ENCODE data around the gene SMIM7. TPM values are rescaled to one million over a fixed set of nuclear protein-coding genes. Genes with fewer than 3 reads are reported as not detected.

Gene SMIM7
- total RNA-seq, 1 experiment from 2014 or later, result 107 TPM

DNA sequence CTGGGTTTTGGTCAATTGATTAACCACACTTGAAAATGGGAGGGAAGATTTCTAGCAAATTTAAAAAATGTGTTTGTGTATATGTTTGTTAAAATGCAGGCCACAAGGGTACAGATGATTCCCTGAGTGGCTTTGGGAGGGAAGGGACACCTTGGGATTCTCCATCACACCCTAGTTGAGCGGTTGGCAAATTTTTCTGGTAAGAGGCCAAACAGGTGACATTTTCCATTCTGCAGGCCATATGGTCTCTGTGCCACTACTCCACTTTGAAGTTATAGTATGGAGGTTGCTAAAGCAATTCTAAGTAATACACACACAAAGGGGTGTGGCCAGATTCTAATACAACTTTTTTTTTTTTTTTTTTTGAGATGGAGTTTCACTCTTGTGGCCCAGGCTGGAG, 19.0 kb downstream of the SMIM7 start:
- peaks cover 64% of the 10 kb centered on the region for H3K36me3 ChIP-seq

DNA sequence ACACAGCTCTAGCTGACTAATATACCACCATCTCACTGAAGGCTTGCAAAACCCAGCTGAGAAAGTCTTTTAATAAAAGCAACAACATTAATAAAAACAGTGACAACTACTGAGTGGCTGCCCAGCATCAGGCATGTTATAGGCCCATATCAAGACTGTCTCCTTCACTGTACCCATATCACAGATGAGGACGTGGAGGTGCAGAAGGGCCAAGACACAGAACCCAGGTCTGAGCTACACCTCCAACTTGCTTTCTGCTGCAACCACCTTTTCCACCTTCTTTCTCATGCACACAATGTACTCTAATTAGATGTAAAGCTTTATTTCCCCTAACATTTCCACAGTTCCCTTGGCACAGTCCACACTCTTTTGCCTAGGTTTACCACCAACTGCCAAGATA, 21.3 kb downstream of the SMIM7 start:
- Histone ChIP-seq H3K4me1 (peaks cover 11% of the 10 kb centered on the region), H3K4me3 (no peak overlapping the region), H3K9me3 (replicated peaks) (no peaks in the 10 kb centered on the region), H3K27ac (peak overlapping the region; percentile 91; the same call in 1 of the 2 replicates), H3K36me3 (peaks cover 60% of the 10 kb centered on the region), H3K27me3 (no peaks in the 10 kb centered on the region)
- DNase-seq, result no peak

More for the DNA sequence above, 19.0 kb downstream of the SMIM7 start:
- DNase-seq, result no peak
- peaks cover 11% of the 10 kb centered on the region for H3K4me1 ChIP-seq
- no peak overlapping the region for H3K27ac ChIP-seq
- no peaks in the 10 kb centered on the region for H3K9me3 ChIP-seq (replicated peaks)
- H3K27me3 ChIP-seq, result no peaks in the 10 kb centered on the region
- H3K4me3 ChIP-seq, result no peak overlapping the region

DNA sequence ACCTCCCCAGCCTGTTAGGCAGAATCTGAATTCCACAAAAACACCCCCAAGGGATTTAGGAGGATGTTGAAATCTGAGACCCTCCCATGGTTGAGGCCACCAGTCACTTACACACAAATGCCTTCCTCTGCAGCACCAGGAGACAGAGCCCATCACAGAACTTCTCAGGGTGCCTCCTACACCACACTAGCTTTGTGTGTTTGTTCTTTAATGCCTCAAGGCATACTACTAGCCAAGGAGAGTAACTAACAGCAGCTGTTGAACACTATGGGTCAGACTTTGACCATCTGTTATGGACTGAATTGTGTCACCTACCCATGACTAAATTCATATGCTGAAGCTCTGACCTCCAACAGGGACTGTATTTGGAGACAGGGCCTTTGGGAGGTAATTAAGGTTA, 22.4 kb downstream of the SMIM7 start:
- peak; percentile 96 to 99 for DNase-seq

DNA sequence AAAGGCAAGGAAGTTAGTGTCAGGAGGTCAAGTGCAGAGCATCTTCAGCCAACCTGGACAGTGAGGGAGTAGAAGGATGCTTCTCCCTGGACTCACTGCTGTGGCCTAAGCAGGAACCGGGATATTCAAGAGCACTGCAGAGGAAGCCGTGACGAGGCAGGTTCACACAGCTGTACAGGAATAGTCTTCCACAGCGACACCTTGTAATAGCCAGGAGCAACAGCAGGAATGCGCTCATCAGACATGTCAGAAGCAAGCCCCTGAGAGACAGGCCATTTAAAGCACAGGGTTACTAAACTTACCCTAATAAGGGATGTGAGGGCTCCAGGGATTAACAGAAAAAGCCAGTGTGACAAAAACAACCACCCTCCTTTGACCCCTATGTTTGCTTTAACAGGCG, 28.5 kb downstream of the SMIM7 start:
- peaks cover 37% of the 10 kb centered on the region for H3K36me3 ChIP-seq
- no peak for DNase-seq
- no peaks in the 10 kb centered on the region for H3K27me3 ChIP-seq
- H3K27ac ChIP-seq, result no peak overlapping the region
- peaks cover 9% of the 10 kb centered on the region for H3K4me1 ChIP-seq
- no peaks in the 10 kb centered on the region for H3K9me3 ChIP-seq (replicated peaks)
- H3K4me3 ChIP-seq, result no peak overlapping the region

More for the DNA sequence above, 22.4 kb downstream of the SMIM7 start:
- no peaks in the 10 kb centered on the region for H3K9me3 ChIP-seq (replicated peaks)
- no peak overlapping the region for H3K4me3 ChIP-seq
- H3K4me1 ChIP-seq, result peaks cover 11% of the 10 kb centered on the region
- H3K36me3 ChIP-seq, result peaks cover 58% of the 10 kb centered on the region
- H3K27me3 ChIP-seq, result no peaks in the 10 kb centered on the region
- H3K27ac ChIP-seq, result peak overlapping the region; percentile 91

DNA sequence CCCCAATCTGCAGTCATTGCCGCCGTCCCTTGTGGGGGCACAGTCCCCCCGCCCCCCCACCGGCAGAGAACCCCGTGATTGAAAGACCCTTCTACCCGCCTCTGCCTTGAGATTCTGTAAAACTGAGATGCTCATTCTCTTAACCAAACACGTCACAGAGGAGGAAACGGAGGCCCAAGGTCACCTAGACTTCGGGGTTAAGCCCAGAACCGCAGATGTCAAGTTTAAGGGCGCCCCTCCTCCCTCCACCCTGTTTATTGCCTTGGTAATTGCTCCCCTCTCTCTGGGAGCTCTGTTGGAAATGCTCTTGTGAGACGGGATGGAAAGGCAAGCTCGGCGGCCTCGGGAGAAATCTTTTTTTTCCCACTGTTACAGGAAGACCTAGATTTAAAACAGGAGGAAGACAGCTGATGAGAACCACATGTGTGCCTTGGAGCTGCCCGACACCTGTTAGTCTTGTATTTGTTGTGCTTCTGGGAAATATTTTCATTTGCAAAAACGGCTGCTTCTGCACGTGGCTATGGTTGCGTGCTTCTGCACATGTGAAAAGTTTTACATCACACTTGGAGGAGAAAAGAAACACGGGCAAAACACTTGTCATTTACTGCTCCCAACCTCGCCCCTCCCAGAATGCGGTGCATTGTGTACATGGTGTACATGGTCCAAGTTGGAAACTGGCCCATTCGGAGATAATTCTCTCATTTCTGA, 30.8 kb downstream of the SMIM7 start:
- H3K4me1 ChIP-seq, result peaks cover 7% of the 10 kb centered on the region
- H3K9me3 ChIP-seq (replicated peaks), result no peaks in the 10 kb centered on the region
- no peaks in the 10 kb centered on the region for H3K27me3 ChIP-seq
- peaks cover 33% of the 10 kb centered on the region for H3K36me3 ChIP-seq
- H3K4me3 ChIP-seq, result peak overlapping the region; percentile 93
- peak; percentile 83 to 92 for DNase-seq
- peak overlapping the region; percentile 99 for H3K27ac ChIP-seq

DNA sequence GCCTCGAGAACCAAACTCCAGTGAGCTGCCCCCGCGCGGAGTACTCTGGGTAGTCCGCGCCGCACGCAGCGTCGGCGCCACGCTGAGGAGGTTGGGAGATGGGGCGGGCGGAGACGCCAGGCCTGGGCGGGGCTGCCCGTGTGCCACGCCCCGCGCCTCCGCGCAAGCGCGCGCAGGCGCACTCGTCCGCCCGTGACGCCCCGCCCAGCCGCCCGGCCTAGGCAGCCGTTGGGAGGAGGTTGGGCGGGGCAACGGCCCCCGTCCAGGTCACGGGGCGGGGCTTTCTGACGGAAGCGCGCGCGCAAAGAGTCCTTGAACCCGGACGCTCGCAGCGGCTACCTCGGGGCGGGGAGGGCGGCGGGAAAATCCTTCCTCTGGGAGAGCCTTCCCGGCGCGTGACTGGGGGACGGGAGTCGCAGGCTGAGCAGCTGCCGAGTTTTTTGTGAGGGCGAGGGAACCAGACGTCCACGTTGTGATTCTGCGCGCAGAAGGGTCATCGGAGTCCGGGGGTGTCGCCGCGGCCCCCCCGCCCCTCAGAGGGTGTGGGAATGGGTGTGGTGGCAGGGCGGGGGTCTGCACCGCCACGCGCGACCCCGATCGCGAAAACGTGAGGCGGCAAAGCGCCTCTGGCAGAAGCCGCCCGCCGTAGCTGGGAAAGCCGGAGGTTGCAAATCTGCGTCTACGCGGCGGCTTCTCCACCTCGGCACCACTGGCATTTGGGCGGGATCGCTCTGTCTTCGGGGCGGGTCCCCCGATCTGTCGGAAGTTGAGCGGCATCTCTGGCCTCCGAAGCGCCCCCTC, 31.6 kb downstream of the SMIM7 start, which contains the start of gene MED26:
MED26 (minus strand) TSS at position 22 of the 801 bp plus-strand sequence. CDS start 261 bp downstream, outside the sequence.
- peak within 1 kb of the TSS; percentile 93 for H3K4me3 ChIP-seq
- H3K27me3 ChIP-seq, result no peaks in the 10 kb centered on the region
- peaks cover 7% of the 10 kb centered on the region for H3K4me1 ChIP-seq
- peak; percentile 98 for DNase-seq
- peak within 1 kb of the TSS; percentile 99 for H3K27ac ChIP-seq
- peaks cover 27% of the 10 kb centered on the region for H3K36me3 ChIP-seq
- no peaks in the 10 kb centered on the region for H3K9me3 ChIP-seq (replicated peaks)

DNA sequence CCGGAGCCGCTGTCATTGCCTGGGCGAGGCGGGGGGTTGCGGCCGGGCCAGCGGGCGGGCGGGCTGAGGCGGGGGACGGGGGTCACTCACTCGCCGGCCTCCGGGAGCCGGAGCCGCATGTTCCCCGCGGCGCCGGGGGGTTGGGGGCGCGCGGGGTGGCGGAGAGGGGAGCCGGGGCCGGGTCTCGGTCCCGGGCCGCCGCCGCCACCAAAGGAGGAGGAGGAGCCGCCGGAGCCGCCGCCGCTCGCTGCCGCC, 32.1 kb downstream of the SMIM7 start:
- H3K36me3 ChIP-seq, result peaks cover 28% of the 10 kb centered on the region
- peaks cover 7% of the 10 kb centered on the region for H3K4me1 ChIP-seq
- H3K27me3 ChIP-seq, result no peaks in the 10 kb centered on the region
- H3K27ac ChIP-seq, result peak overlapping the region; percentile 41; the same call in 1 of the 2 replicates
- DNase-seq, result no peak
- H3K4me3 ChIP-seq, result peak overlapping the region; percentile 93
- H3K9me3 ChIP-seq (replicated peaks), result no peaks in the 10 kb centered on the region

DNA sequence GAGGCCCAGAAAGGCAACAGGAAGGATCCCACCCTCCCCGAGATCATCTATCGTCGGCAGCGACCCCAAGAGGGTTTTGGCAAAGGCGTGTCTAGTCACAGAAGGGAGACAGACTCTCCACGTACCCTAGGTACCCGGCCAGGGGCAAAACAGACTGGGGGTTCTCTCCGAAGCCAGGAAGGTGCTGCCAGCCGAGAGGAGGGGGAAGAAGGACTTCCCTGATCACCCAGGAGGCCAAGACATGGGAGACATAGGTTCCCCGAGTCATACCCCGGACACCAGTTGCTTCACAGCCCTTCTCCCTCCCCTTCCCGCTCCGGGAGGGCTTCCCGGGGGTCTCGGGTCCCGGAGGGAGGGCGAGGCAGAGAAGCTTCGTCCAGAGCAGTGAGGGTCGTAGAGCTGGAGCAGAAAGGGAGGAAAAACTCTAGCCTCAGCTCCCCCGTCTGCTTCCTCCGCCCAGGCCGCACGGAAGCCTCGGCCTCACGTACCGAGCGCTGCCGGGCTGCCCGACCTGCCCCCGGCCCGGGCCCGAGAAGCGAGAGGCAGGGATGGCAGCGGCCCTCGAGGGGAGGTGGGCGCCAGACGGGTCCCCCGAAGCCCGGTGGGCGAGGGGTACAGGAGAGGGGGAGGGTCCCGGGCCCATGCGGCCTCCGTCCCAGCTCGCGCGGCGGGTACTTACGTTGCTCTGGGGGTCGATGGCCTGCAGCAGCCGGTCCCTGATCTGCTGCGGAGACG, 32.6 kb downstream of the SMIM7 start:
- H3K36me3 ChIP-seq, result peaks cover 25% of the 10 kb centered on the region
- peak; percentile 31 to 34 for DNase-seq
- peaks cover 7% of the 10 kb centered on the region for H3K4me1 ChIP-seq
- peak overlapping the region; percentile 93 for H3K4me3 ChIP-seq
- no peaks in the 10 kb centered on the region for H3K9me3 ChIP-seq (replicated peaks)
- H3K27ac ChIP-seq, result peak overlapping the region; percentile 41
- no peaks in the 10 kb centered on the region for H3K27me3 ChIP-seq

DNA sequence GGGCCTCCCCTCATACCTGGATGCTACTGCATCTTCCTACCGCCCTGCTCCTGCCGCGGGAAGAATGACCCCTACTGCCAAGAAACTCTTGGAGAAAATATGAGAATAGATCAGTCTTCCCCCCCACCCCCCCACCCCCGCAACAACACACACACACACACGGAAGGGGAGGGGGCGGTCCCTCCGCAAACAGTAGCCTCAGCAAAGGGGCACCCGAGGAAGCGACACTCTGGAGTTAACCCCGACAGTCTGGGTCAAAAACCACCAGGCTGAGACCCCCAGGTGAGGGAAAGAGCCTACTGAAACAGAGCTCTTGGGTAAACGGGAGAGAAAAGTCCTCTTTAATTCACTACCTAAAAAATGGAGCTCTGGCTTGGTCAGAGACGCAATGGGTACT, 33.1 kb downstream of the SMIM7 start:
- DNase-seq, result no peak
- peaks cover 22% of the 10 kb centered on the region for H3K36me3 ChIP-seq
- peaks cover 7% of the 10 kb centered on the region for H3K4me1 ChIP-seq
- H3K27ac ChIP-seq, result peak overlapping the region; percentile 41; the same call in 1 of the 2 replicates
- peak overlapping the region; percentile 93 for H3K4me3 ChIP-seq
- no peaks in the 10 kb centered on the region for H3K27me3 ChIP-seq
- no peaks in the 10 kb centered on the region for H3K9me3 ChIP-seq (replicated peaks)

DNA sequence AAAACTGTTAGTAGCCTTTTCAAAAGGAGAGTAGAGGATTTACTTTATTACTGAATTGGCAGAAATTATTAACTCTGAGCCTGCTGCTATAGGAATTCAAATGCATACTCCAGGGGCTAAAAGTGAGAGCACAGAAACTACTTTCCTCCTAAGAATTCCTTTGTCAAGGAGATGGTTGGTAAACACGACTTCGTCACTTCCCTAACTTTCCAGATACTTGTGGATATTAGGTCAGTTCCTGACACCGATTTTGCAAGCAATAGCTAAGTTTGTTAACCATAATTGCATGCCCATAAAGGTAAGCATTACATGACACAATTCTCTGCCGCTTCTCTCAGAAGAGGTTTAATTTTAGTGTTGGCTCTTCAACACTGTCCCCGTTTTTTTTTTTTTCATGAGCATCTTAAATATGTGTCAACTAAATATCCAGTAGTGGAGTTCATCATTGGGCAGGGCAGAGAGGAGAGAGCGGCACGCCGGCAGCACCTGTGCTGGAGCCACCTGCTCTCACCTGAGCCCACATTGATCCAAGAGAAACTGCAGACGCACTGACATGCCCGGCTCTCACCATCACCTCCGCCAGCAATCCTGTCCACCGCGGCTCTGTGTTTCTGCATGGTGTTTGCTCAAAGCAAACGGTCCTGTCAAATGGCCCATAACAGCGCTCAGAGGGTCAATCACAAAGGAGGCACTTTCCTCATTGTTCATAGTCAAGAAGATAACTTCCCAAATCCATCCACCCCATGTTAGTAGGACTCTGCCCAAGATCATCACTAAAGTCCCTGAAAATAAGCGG, 34.6 kb downstream of the SMIM7 start:
- Histone ChIP-seq H3K4me1 (peaks cover 7% of the 10 kb centered on the region), H3K36me3 (peaks cover 11% of the 10 kb centered on the region), H3K27ac (no peak overlapping the region), H3K27me3 (no peaks in the 10 kb centered on the region), H3K4me3 (no peak overlapping the region), H3K9me3 (replicated peaks) (no peaks in the 10 kb centered on the region)
- no peak for DNase-seq

DNA sequence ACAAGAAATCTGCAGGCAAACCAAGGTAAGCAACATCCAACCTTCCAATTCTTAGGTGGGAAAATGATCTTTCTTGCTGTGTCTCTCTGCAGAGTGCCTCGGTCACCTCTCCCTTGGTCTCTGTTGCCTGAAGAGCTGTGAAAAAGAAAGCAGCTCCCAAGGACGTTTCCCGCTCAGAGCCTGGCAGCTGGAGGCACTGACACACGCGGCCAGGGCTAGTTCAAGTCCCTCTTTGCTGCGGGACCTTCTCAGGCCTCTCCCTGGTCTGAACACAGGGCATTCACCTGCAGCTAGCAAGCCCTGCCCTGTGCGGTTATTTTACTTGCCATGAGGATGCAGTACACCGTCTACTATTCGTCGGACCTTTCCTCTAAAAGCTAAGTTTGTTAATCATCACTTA, 35.7 kb downstream of the SMIM7 start:
- Histone ChIP-seq H3K27ac (no peak overlapping the region), H3K27me3 (no peaks in the 10 kb centered on the region), H3K4me1 (no peaks in the 10 kb centered on the region), H3K9me3 (replicated peaks) (no peaks in the 10 kb centered on the region), H3K36me3 (peaks cover 9% of the 10 kb centered on the region; the same call in 1 of the 2 replicates), H3K4me3 (no peak overlapping the region)
- no peak for DNase-seq

DNA sequence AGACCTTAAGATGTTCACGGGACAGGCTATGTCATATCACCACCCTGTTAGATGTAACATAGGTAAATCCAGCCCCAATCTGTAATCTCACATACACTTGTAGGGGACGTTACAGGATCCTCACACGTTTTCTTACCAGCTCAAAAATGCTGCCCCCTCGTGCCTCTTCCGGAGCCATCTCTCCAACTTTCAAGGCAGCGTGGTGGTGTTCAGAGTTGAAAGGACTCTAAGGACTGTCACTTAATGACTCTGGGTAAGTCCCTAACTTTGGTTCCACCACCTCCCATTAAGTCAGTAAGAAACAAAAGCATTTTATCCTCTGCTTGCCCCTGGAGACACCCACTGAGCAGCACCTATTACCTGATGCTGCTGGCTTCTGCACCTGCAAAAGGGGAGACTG, 36.4 kb downstream of the SMIM7 start:
- no peak for DNase-seq

DNA sequence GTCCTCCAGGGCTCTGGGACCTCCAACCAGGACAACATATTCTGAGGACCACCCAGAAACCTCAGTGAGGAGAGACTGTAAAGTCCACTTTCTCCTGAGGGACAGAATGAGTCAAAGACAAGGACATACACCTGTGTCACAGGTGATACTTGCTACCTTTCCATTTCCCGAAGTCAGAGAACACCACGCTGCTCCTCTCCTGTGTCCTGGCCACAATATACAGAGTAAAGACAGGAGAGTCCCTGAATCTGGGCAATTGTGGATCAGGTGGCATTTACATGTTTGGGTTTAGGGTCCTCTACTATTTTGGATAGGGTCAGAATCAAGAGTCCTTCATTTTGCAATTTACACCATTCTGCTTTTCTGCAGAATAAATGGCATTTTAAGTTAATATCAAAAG, 36.9 kb downstream of the SMIM7 start:
- Histone ChIP-seq H3K27ac (no peak overlapping the region), H3K9me3 (replicated peaks) (no peaks in the 10 kb centered on the region), H3K4me3 (no peak overlapping the region), H3K27me3 (no peaks in the 10 kb centered on the region), H3K4me1 (no peaks in the 10 kb centered on the region), H3K36me3 (peaks cover 9% of the 10 kb centered on the region; the same call in 1 of the 2 replicates)
- no peak for DNase-seq

More for the DNA sequence above, 36.4 kb downstream of the SMIM7 start:
- H3K4me3 ChIP-seq, result no peak overlapping the region
- H3K9me3 ChIP-seq (replicated peaks), result no peaks in the 10 kb centered on the region
- H3K27me3 ChIP-seq, result no peaks in the 10 kb centered on the region
- H3K27ac ChIP-seq, result no peak overlapping the region
- H3K36me3 ChIP-seq, result peaks cover 9% of the 10 kb centered on the region; the same call in 1 of the 2 replicates
- H3K4me1 ChIP-seq, result no peaks in the 10 kb centered on the region

DNA sequence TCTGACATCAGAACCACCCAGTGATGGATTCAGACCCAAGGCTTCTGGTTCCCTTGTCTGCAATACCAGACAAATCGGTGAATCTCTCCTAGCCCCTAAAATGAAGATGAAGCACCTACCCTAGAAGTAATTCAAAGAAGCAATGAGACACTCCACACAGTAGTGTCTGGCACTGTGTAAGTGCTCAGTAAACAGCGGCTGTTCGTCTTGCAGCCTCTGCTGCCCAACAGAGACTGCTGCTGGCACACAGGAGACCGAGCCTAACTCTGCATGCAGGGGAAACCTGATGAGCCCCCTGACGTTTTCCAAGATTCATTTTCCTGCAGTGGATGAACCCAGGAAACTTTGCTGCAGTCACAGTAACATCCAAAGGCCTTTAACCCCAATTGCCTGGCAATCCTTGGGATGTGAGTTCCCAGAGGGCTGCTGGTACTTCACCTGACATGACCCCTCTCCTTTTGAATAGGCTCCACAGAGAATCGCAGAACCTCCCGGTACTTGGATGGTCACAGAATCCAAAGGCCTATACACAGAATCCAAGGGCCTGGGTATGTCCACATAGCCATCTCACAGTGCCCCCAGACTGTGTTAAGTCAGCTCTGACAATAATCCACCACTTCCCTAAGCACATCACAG, 38.7 kb downstream of the SMIM7 start:
- Histone ChIP-seq H3K4me1 (no peaks in the 10 kb centered on the region), H3K27me3 (no peaks in the 10 kb centered on the region), H3K36me3 (peaks cover 9% of the 10 kb centered on the region; the same call in 1 of the 2 replicates), H3K4me3 (no peak overlapping the region), H3K27ac (no peak overlapping the region), H3K9me3 (replicated peaks) (no peaks in the 10 kb centered on the region)
- DNase-seq, result no peak
